Inferior parietal cortex (tissue), 1 donor: ENCODE measurements around the gene SKOR2.

Experiments
- DNase-seq: peaks from one replicate; pipeline ENCODE4 v3.0.0-alpha.2; 2016; ENCODE audit errors: extremely low spot score

The SKOR2 gene

GRCh38 chr18:47251289-47252120, at the start of gene SKOR2:
SKOR2 (minus strand) TSS chr18:47251660; CDS start chr18:47249183, 2,477 bp downstream.
- DNase-seq: no peak

GRCh38 chr18:47296462-47296861, 45.0 kb upstream of the SKOR2 start:
- no peak for DNase-seq

GRCh38 chr18:47294801-47295200, 43.3 kb upstream of the SKOR2 start:
- no peak for DNase-seq

GRCh38 chr18:47288741-47289140, 37.3 kb upstream of the SKOR2 start:
- no peak for DNase-seq

- DNase-seq: no peak
Observed at GRCh38 chr18:47287911-47288585, 36.6 kb upstream of the SKOR2 start.

GRCh38 chr18:47286776-47287410, 35.4 kb upstream of the SKOR2 start:
- no peak for DNase-seq

GRCh38 chr18:47285456-47285855, 34.0 kb upstream of the SKOR2 start:
- DNase-seq: no peak

- no peak for DNase-seq
Observed at GRCh38 chr18:47284721-47285395, 33.4 kb upstream of the SKOR2 start.

- DNase-seq: no peak
Observed at GRCh38 chr18:47283476-47283875, 32.0 kb upstream of the SKOR2 start.

- DNase-seq: no peak
Observed at GRCh38 chr18:47280121-47280520, 28.7 kb upstream of the SKOR2 start.

- DNase-seq: no peak
Observed at GRCh38 chr18:47274961-47275360, 23.5 kb upstream of the SKOR2 start.

- DNase-seq: no peak
Observed at GRCh38 chr18:47265197-47265596, 13.7 kb upstream of the SKOR2 start.

- no peak for DNase-seq
Observed at GRCh38 chr18:47264308-47264700, 12.8 kb upstream of the SKOR2 start.

GRCh38 chr18:47263430-47264307, 12.2 kb upstream of the SKOR2 start:
- DNase-seq: no peak

- DNase-seq: no peak
Observed at GRCh38 chr18:47263150-47263429, 11.6 kb upstream of the SKOR2 start.

- no peak for DNase-seq
Observed at GRCh38 chr18:47262301-47263149, 11.1 kb upstream of the SKOR2 start.

- DNase-seq: no peak
Observed at GRCh38 chr18:47261902-47262300, 10.4 kb upstream of the SKOR2 start.

GRCh38 chr18:47260924-47261701, 9.7 kb upstream of the SKOR2 start:
- no peak for DNase-seq

- no peak for DNase-seq
Observed at GRCh38 chr18:47260120-47260923, 8.9 kb upstream of the SKOR2 start.
